ENCODE data around the gene ENTPD1.

The ENTPD1 gene

DNA sequence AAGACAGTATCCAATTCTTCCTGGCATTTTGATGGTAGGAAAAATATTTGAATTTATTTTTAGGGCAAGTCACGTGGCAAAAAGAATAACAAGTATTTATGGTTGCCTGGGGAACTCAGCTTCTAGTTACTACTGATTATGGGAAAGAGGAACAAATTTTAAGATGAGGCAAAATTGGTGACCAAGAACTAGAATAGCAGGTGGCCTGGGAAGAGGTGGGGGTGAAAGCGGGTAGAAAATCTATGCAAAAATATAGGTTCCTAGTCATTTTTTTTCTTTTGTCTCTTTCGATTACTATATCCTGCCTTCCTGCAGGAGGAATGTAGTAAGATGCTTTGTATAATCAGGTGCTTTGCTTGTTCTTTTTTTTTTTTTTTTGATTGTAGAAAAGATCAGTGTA is 27.8 kb downstream of the ENTPD1 start:
- DNase-seq (ENCODE audit: low read depth) = peak; percentile 91
- H3K4me3 ChIP-seq (ENCODE audit: low read depth, low read length) = peak overlapping the region; percentile 48
- TF ChIP-seq, protein P1, sequence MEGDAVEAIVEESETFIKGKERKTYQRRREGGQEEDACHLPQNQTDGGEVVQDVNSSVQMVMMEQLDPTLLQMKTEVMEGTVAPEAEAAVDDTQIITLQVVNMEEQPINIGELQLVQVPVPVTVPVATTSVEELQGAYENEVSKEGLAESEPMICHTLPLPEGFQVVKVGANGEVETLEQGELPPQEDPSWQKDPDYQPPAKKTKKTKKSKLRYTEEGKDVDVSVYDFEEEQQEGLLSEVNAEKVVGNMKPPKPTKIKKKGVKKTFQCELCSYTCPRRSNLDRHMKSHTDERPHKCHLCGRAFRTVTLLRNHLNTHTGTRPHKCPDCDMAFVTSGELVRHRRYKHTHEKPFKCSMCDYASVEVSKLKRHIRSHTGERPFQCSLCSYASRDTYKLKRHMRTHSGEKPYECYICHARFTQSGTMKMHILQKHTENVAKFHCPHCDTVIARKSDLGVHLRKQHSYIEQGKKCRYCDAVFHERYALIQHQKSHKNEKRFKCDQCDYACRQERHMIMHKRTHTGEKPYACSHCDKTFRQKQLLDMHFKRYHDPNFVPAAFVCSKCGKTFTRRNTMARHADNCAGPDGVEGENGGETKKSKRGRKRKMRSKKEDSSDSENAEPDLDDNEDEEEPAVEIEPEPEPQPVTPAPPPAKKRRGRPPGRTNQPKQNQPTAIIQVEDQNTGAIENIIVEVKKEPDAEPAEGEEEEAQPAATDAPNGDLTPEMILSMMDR (IDR thresholded peaks at IDR 0.05; ENCODE audit: insufficient read depth, low read depth, low read length, missing control alignments) = no peak

DNA sequence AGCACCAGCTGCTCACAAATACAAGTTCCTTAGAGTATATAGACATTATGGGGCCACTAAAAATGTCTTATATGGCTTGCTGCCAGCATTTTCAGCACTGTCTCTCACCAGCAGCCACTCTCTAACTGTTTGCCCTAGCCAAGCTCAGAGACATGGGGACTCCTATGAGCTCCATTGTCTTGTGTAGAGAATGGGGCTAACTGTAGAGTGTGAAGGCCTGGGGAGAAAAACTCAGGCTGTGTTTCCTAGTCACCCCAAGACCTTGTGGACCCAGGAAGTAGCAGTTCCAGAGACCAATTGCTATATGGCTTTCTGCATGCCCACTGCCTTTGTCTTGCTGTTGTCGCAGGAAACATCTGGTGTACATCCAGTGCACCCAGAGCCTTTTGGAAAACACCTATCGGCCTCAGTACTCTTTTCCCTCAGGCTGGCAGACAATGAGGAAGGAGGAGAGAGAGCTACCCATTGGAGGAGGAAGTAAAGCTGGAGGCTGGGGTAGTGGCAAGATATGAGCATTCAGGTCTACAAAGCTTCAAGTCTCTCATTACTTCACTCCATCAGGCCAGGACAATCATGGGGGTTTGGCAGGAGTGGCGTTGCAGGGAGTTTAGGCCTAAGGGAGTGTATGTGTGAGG is 28.4 kb downstream of the ENTPD1 start:
- peak overlapping the region; percentile 48 for H3K4me3 ChIP-seq (ENCODE audit: low read depth, low read length)
- TF ChIP-seq, protein P1 (IDR thresholded peaks at IDR 0.05; ENCODE audit: insufficient read depth, low read depth, low read length, missing control alignments) = no peak
- peak; percentile 65 for DNase-seq (ENCODE audit: low read depth)

DNA sequence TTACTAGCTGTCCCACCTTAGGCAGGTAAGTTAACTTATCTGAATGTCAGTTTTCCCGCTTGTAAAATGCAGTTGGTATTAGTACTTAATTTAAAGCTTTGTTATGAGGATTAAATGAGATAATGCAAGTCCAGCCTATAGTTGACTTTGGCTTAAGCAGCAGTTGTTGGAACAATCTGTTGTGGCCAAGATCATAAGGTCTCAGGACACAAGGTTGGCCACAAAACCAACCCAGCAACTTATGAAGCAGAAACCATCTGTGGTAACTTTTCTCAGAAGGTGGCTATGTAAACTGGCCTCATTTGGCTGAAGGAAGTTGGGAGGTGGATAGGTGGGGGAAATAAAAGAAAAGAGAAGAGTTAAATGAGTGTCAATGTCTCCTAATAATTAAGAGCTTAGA is 29.4 kb downstream of the ENTPD1 start:
- TF ChIP-seq, protein P1 (IDR thresholded peaks at IDR 0.05; ENCODE audit: insufficient read depth, low read depth, low read length, missing control alignments) = no peak
- DNase-seq (ENCODE audit: low read depth) = peak; percentile 92
- H3K4me3 ChIP-seq (ENCODE audit: low read depth, low read length) = peak overlapping the region; percentile 48

DNA sequence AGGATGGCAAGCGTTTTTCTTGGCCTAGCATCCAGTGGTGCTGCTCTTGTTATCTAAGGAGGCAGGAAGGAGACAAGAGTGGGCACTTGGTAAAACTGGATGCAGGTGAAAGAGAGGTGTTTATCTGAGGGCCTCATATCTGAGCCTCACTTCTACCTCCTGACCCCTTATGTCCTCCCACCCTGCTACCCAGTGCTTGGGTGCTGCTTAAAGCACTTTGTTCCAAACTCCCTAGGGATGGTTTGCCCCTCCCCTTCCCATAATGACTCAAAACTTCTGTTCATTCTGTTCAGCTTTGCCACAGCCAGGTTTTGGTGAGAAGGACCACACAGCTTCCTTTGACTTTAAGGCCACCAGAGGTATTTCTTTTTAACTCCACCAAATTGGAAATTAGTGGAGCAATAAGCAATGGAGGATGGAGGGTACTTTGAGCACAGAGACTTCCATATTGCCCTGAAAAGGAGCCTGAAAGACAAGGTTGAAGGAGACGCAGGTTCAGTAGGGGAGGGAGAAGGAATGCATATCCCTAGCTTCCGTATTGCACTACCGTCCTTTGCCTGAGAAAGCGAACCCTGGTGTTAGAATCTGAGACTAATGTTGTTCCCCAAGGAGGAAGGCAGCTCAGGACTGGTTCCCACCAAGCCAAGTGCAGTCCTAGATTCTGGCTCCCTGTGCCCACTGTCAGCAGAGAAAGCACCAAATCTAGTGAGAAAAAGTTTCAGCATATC is 30.1 kb downstream of the ENTPD1 start:
- peak overlapping the region; percentile 31 for H3K4me3 ChIP-seq (ENCODE audit: low read depth, low read length)
- DNase-seq (ENCODE audit: low read depth) = peak; percentile 77
- TF ChIP-seq, protein P1 (IDR thresholded peaks at IDR 0.05; ENCODE audit: insufficient read depth, low read depth, low read length, missing control alignments) = peak; percentile 6

DNA sequence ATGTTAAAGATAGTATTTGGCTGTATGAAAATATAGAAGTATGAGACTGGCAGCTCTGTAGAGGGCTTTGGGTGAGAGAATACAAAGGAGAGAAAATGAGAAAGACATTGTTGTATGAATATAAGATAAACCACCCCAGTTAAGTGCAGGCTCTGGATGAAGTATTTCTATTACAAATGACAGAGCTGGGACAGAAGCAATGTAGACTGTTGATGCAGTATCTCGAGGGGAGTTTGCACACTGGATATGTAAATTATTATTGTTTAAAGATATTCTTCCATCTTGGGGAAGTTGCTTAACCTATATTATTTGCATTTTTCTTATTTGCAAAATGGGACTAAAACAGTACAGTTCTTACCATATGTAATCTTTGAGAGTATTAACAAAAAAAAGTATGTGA is 31.5 kb downstream of the ENTPD1 start:
- TF ChIP-seq, protein P1 (IDR thresholded peaks at IDR 0.05; ENCODE audit: insufficient read depth, low read depth, low read length, missing control alignments) = no peak
- DNase-seq (ENCODE audit: low read depth) = peak; percentile 44
- peak overlapping the region; percentile 31 for H3K4me3 ChIP-seq (ENCODE audit: low read depth, low read length)

DNA sequence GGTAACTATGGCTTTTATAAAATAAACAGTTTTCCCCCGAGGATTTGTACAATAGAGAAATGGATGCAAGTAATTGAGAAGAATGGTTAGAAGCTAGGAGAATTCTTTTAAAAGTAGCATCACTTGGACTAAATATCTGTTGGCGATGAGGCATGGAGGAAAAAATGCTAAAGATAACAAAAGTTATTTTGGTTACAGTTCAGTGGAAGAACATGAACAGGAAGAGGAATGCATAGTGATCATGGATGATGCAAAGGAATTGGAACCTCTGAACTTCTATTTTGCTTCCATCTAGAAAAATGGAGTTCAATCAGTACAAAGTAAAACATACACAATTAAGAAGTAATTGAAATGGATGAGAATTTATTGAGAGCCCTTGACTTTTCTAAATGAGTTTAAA is 32.9 kb downstream of the ENTPD1 start:
- TF ChIP-seq, protein P1 (IDR thresholded peaks at IDR 0.05; ENCODE audit: insufficient read depth, low read depth, low read length, missing control alignments) = no peak
- no peak for DNase-seq (ENCODE audit: low read depth)
- H3K4me3 ChIP-seq (ENCODE audit: low read depth, low read length) = no peak overlapping the region
